ENCODE measurements around the gene KLHL22.
"Not testable (repeated sequence)": the region's sequence is repeated elsewhere in the genome, so short reads cannot be mapped to it uniquely, and the experiment has no call there.

KLHL22 gene

GRCh38 chr22:20400606-20401375, 94.8 kb downstream of the KLHL22 start:
- DNase-seq (ENCODE audit: low read depth): no peak

- DNase-seq (ENCODE audit: low read depth): no peak
Observed at GRCh38 chr22:20399866-20400605, 95.6 kb downstream of the KLHL22 start.

- DNase-seq (ENCODE audit: low read depth): no peak
Observed at GRCh38 chr22:20398420-20398819, 97.2 kb downstream of the KLHL22 start.

GRCh38 chr22:20397498-20397897, 98.1 kb downstream of the KLHL22 start:
- no peak for DNase-seq (ENCODE audit: low read depth)

GRCh38 chr22:20396639-20397038, 99.0 kb downstream of the KLHL22 start:
- peak; percentile 68 for DNase-seq (ENCODE audit: low read depth)

- DNase-seq (ENCODE audit: low read depth): no peak
Observed at GRCh38 chr22:20395907-20396287, 99.7 kb downstream of the KLHL22 start.

- no peak for DNase-seq (ENCODE audit: low read depth)
Observed at GRCh38 chr22:20395181-20395906, 100.3 kb downstream of the KLHL22 start.

- DNase-seq (ENCODE audit: low read depth): peak; percentile 93
Observed at GRCh38 chr22:20393705-20394476, 101.7 kb downstream of the KLHL22 start, which contains the start of gene ZNF74. Gene ZNF74, plus strand, starts transcription at chr22:20394151. Its CDS starts 478 bp downstream, at chr22:20394629.

GRCh38 chr22:20392983-20393704, 102.5 kb downstream of the KLHL22 start:
- no peak for DNase-seq (ENCODE audit: low read depth)

GRCh38 chr22:20392365-20392881, 103.2 kb downstream of the KLHL22 start:
- not testable (repeated sequence) for DNase-seq (ENCODE audit: low read depth)
